NCI-H774 (cell line): ENCODE measurements around the gene SMIM17.
A peak's percentile ranks its signal among the peaks of the same experiment; 100 is the strongest.
"Not testable (repeated sequence)": the region's sequence is repeated elsewhere in the genome, so short reads cannot be mapped to it uniquely, and the experiment has no call there.

Source experiments
- DNase-seq: peaks from one replicate; lab custom pipeline; 2025; lab: John Stamatoyannopoulos, UW

Gene SMIM17

DNA sequence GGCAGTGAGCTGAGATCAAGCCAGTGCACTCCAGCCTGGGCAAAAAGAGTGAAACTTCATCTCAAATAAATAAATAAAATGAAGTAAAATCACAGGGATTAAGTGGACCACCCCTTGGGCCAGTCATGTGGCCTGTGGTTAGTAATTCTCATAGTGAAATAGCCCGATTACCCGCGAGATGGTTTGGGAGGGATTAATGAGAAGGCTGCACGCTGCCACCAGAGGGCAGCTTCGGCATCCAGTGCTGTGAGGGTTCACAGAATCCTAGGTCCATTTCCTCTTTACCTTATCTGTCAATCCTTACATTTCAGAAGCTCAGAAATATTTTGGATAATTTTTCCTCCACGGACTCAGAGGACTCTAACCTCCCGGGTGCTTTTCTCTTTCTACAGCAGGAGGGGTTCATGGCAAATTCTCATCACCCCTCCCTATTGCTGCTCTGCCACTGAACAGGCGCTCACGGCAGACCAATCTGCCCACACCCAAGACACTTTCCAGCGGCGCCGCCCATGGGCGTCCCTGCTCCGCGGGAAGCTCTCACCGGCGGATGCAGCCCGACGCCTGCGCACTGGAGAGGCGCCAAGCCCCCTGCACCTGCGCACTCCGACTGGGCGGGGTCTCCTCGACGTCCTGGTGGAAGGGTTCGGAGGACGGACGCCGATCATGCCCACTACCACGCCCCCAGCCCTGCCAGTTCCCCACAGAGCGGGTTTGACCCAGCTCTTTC, 17.6 kb downstream of the SMIM17 start:
- peak; percentile 8 for DNase-seq

DNA sequence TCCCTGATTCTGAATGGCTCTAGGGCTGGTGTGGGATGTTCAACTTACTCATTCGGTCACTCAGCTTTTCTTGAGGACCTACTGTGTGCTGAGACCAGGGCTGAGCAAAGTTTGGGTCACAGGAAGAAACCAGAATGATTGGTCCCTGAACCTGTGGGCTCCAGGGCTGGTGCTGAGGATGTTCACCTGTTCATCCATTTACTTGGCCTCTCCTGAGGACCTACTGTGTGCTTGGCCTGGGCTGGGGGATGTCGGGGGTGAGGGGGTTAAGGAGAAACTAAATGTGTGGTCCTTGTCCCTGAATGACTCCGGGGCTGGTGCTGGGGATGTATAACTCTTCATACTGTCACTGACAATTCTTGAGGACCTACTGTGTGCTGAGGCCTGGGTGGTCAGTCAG, 18.3 kb downstream of the SMIM17 start:
- no peak for DNase-seq

DNA sequence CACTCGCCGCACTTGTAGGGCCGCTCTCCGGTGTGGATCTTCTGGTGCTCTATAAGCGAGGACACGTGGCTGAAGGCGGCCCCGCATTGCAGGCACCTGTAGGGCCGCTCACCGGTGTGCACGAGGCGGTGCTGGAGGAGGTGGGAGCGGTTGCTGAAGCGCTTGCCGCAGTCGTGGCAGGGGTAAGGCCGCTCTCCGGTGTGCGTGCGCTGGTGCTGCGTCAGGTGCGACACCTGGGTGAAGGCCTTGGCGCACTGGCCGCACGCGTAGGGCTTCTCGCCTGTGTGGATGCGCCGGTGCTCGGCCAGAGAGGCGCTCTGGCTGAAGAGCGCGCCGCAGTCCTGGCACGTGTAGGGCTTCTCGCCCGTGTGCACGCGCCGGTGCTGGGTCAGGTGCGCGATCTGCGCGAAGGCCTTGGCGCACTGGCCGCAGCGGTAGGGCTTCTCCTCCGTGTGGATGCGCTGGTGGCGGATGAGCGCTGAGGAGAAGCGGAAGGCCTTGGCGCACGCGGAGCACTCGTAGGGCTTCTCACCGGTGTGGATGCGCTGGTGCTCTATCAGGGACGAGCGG, 21.1 kb downstream of the SMIM17 start:
- no peak for DNase-seq

DNA sequence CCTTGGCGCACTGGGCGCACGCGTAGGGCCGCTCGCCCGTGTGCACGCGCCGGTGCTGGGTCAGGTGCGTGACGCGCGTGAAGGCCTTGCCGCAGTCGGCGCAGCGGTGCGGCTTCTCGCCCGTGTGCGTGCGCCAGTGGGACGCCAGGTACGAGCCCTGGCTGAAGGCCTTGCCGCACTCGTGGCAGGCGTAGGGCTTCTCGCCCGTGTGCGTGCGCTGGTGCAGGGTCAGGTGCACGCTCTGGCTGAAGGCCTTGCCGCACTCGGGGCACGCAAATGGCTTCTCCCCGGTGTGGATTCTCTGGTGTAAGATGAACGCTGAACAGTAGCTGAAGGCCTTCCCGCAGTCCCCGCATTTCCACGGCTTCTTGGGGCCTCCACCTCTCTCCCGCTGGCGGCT, 21.6 kb downstream of the SMIM17 start:
- DNase-seq = no peak

DNA sequence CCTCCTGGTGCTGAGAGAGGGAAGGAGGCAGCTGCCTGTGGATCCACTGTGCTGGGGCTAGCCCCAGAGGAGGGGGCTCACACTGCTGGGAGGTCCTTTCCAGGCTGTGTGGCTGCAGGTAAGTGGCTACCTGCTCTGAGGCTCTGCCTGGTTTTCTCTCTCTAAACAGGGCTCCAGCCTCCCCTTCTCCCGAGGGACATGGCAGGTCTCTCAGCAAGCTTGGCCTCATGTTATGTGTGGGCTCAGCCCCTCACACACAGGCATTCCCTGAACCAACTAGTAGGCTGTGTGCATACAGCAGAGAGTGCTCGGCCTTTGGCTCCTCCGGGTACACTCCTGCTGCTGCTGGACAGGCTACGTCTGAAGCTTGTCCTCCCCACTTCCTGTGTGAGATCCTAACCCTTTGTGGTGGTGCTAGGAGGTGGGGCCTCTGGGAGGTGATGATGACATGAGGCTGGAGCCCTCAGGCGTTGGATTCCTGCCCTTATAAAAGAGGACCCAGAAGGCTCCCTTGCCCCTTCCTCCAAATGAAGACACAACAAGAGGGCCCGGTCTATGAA, 24.4 kb downstream of the SMIM17 start:
- DNase-seq = no peak

DNA sequence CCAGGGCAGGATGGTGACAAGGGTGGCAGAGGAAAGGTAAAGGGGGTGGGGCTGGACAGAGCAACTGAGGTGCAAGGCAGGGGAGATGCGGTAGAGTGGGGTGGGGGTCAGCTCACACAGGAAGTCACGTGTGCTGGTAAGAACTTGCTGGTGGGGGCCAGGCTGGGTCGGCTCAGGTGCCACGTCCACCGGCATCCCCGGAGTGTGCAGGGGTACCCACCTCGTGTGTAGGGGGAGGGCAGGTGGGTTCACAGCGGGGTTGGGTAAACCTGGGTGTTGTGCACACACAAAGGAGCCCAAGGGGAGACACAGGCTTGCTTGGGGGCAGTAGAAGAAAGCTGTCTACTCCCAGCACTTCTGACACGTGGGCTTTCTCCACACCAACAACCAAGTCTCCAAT, 25.7 kb downstream of the SMIM17 start:
- DNase-seq = no peak

DNA sequence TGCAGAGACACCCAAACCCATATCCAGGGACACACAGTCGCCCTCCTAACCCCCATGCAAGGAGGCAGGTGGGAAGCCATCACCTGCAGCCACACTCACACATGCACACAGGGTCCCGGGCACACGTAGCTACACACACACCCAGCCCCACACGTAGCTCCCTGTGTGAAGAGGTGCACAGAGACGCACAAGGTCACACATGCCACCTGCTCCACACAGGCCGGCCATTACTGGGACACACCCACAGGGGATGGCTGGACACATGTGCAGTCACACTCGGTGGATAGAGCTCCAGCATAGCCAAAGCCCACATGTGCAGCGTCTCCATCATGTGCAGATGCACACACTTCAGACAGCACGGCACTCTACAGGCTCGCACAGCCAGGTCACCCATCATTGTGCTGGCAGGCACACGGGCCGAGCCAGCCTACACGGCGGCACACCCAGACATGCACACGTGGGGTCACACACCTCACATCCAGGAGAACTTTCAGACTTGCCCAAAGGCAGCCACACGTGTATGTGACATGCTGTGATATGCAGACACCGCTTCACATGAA, 27.5 kb downstream of the SMIM17 start:
- DNase-seq = no peak

DNA sequence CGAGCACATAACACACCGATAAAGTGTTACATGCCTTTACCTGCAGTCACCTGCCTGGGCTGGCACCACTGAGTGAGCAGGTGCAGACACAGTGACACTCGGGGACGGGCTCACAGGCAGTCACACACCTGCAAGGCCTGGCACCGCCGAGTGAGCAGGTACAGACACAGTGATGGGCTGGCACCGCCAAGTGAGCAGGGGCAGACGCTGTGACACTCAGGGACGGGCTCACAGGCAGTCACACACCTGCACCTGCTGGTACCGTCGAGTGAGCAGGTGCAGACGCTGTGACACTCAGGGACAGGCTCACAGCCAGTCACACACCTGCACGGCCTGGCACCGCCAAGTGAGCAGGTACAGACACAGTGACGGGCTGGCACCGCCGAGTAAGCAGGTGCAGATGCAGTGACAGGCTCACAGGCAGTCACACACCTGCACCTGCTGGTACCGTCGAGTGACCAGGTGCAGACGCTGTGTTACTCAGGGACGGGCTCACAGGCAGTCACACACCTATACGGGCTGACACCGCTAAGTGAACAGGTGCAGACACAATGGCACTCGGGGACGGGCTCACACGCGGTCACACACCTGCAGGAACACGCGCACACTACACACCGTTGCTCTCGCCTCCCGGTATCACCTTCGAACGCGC, 28.1 kb downstream of the SMIM17 start:
- peak; percentile 90 for DNase-seq

DNA sequence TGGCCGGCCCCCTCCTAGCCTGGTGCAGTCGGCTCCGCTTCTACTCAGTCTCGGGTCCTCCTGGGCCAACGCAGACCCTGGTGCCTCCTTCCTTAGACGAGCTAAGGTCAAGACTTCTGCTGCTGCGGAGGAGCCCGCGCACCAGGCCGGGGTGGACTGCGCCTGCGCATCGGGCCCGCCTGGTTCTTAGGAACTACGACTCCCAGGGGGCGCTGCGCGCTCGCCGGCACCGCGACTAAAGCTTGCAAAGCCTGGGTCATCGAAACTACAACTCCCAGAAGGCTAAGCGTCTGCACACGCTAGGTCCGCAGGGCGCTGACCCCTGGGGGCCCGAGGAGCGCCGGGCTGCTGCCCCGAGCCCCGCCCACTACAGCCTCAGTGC, 28.6 kb downstream of the SMIM17 start, which contains the start of gene ZNF835:
TSS of gene ZNF835 (minus strand) at position 145 of the 382 bp plus-strand sequence. CDS start 6,559 bp downstream, outside the sequence.
- DNase-seq = peak; percentile 89

DNA sequence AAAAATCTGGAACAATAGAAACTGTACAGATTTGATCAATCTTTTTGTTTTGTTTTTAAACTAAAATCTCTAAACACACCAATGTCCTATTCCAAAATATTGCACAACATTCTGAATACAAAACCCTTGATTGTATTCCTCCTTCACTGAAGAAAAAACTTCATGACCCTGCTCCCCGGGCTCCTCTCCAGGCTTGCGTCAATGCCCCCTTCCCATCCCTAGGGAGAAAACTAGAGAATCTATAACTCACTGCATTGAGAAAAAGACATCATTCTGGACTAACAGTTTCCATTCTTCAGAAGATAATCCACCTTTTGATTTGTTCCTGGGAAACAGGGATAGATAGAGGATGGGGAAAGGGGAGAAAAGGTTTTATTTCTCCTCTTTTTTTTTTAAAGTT, 29.7 kb downstream of the SMIM17 start:
- DNase-seq = not testable (repeated sequence)

DNA sequence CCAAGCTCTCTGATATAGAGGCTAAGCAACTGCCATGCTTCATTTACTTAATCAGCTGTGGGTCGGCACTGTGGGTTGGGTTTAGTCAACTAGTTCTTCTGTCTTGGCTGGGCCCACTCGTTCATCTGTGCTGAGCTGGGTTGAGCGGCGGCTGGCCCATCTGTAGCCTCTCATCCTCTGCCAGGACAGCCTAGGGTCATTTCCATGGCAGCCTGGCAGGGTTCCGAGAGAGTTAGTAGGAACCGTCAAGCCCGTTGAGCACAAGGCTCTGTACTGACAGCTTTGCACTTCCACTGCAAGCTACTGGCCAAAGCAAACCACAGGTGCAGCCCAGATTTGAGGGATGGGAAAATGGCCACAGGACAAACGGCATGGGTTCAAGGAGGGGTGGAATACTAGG, 35.2 kb downstream of the SMIM17 start:
- no peak for DNase-seq

DNA sequence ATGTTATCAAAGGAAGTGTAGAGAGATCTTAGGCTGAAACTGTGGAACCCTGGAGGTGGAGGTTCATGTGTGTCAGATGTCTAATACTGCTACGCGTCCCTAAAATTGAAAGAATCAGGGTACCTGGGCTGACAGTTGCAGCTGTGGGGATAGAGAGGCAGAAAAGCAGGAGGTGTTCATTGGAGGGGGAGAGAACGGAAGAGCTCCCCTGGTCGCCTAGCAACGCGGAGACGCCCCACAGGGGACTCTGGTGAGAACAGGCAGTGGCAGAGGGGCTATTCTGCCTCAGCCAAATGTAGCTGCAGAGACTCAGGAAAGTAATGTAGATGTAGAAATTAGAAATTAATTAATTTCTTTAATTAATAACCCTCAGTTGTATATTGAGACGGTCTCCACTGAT, 38.7 kb downstream of the SMIM17 start:
- DNase-seq = no peak

DNA sequence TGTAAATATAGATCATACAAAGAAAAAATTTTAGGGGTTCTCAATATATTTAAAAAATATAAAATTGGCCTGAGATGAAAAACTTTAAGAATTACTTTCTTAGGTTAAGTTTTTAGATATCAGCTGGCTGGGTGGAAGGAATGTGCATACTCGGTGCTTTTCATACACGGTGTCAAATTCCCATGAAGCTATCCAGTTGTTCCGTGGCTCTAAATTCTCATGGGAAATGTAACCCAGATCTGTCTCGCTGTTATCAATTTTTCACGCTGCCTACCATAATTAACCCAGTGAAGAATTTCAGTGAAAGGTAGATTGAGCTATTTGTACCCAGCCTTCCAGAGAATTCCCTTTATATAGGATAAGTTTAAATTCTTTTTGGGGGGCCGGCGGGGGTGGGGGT, 40.2 kb downstream of the SMIM17 start:
- DNase-seq = no peak

DNA sequence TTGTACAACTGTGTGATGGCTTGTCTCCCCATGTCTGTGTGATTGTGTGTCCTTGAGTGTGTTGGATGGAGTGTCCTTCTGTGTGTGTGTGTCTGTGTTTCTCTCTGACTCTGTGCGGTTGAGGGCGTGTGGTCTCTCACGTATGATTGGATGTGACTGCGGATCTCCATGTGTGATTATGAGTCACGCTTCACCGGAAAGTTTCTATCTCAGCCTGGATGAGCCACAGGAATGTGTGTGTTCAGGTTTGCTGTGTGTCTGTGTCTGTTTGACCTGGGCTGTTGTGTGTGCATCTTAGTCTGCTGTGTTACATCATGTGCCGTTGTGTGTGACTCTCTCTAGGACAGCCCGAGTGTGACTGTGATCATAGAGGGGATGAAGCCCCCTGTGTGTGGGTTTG, 44.1 kb downstream of the SMIM17 start:
- no peak for DNase-seq

DNA sequence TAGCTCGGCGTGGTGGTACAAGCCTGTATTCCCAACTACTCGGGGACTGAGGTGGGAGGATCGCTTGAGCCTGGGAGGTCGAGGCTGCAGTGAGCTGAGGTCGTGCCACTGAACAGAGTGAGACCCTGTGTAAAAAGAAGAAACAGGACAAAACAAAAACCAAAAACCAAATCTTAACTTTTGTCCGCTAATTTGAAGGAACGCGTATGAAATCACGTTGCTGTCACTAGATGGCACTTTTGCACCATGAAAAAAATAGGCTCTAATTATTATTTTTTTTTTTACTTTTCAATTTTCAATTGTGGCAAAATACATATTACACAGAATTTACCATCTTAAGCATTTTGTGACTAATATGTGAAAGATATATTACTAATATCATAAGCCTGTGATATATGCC, 46.2 kb downstream of the SMIM17 start:
- no peak for DNase-seq

DNA sequence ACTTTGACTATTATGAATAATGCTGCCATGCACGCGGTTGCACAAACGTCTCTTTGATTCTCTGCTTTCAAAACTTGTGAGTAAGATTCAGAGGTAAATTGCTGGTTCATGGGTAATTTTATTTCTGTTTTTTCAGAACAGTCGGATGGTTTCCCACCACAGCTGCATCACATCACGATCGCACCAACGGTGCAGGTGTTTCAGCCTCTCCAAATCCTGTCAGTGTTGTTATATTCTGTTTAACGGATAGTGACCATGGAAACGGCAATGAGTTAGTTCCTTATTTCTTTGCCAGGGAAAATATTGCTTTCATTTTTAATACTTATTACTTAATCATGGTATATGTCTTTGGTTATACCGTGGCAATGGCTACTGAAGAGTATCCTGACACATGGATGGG, 47.7 kb downstream of the SMIM17 start:
- no peak for DNase-seq

DNA sequence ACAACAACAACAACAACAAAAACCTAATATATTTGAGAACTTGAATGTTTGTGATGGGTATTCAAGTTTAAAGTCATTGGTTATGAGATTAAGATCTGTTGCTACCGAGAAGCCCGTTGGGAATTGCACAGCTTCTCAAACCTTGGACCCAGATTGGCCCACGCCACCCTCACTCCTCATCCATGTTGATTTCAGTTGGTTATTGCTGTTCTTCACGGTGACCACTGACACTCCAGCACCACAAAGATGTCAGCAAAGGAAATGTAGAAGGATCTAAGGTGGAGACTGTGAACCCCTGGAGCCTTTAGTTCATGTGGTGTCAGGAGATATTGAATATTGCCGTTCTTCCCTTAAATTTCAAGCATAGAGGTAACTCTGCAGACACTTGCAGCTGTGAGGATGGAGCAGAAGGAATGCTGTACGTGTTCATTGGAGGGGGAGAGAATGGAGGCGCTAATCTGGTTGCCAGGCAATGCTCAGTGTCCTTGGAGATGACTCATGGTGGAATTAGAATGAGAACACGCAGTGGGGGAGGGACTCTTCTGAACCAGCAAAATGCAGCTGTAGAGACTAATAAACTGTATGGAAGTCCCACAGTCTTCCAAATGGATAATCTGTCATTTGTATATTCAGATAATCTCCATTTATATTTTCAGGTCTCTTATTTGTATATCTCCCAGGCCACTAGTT, 49.4 kb downstream of the SMIM17 start:
- no peak for DNase-seq

DNA sequence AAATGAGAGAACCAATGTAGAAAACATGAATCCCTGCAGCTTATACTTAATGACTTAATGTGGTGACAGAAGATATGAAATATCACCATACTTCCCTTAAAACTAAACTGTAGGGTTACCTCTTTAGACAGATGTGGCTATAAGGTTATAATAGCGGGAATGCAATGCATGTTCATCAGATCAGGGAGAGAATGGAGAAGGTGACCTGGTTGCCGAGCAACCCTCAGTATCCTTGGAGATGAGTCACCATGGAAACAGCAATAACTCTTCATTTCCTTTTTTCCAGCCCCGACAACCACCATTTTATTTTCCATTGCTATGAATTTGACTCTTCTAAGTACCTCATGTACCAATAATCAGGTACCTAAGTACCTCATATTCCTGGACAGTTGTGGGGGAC, 56.6 kb downstream of the SMIM17 start:
- DNase-seq = no peak

DNA sequence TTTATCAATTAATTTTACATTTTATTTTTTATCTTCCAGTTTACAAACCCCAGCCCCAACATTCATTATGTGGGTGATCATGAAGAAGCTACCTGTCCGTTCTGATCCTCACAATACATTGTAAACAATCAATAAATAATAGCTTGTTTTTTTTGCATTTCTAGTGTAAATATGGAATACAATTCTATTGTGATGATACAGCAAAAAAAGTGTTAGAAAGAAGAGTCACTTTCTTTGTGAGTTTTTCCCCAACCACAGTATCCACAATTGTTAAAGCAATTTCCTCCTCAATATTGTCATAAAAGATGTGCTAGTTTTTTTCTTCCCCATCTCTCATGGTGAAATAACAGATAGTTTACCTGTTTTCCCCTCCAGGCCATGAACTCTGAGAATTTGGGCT, 58.9 kb downstream of the SMIM17 start:
- no peak for DNase-seq

DNA sequence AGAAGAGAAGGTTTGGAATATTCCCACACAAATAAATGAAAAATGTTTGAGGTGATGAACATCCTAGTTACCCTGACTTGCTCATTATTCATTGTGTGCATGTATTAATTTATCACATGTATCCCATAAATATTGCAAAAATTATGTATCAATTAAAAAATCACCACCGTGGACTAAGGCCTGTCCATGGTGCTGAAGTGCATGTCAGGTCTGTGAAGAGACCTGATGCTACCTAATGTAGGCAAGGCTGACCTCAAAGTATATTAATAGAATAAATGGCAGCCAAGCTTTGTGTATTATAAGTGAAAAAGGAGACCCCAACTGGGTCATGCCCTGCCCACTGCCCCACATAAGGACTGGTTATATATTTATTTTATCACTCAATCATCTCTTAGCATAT, 63.0 kb downstream of the SMIM17 start:
- DNase-seq = no peak
